NCI-H2227 treated with DMSO at 0.1 percent for 48 hours (cell line): ENCODE measurements around the gene MACROH2A2.
"Not testable (repeated sequence)": the region's sequence is repeated elsewhere in the genome, so short reads cannot be mapped to it uniquely, and the experiment has no call there.

Source experiments
- DNase-seq: peaks from one replicate; lab custom pipeline; 2025; lab: John Stamatoyannopoulos, UW

The MACROH2A2 gene

GRCh38 chr10:70158113-70158512 is 105.5 kb downstream of the MACROH2A2 start:
- DNase-seq = no peak

GRCh38 chr10:70159366-70159765 is 106.7 kb downstream of the MACROH2A2 start:
- not testable (repeated sequence) for DNase-seq

- no peak for DNase-seq
Observed at GRCh38 chr10:70160798-70161197, 108.2 kb downstream of the MACROH2A2 start.
